K562 (cell line): ENCODE results near the gene LAMC1. TPM values are rescaled to one million over a fixed set of nuclear protein-coding genes. Genes with fewer than 3 reads are reported as not detected.

Experiments used
- ATAC-seq: fragments of 200-7000 bp; cut with Tn5 transposase; 3 replicates; pipeline ENCODE4 v1.9.1; 2020; ENCODE audit warnings: moderate library complexity
- BruUV-seq: library from RNA; stranded (reverse); fragments of 400-500 nt; replicated peaks from 2 replicates; lab custom pipeline; 2021; lab: Mats Ljungman, UMichigan
- CTCF ChIA-PET: fragments of 300-600 bp; formaldehyde crosslinking; extraction: SDS; loops from one replicate; lab custom pipeline; 2021; ENCODE audit warnings: low intra/inter-chr PET ratio; lab: Yijun Ruan, JAX
- POLR2A ChIA-PET: fragments of 300-600, 350-650 bp; sonication (Branson Sonifier 250); formaldehyde crosslinking; extraction: SDS; loops from one replicate; lab custom pipeline; 2021; ENCODE audit warnings: antibody characterized with exemption, inconsistent platforms; lab: Yijun Ruan, JAX
- DNase-seq, 4 experiments: peaks; one replicate each; pipeline versions ENCODE4 v3.0.0 to v3.0.0-alpha.2; 2011 to 2018; ENCODE audit warnings: low spot score in 3 of 4, mixed read lengths in 3 of 4; ENCODE audit errors: extremely low read depth in 1 of 4
- FAIRE-seq: peaks from 2 replicates; lab custom pipeline; 2011; peaks lifted over from hg19 to GRCh38; lab: Jason Lieb, UNC
- H2AFZ ChIP-seq: 2 replicates; pipeline ENCODE4 v1.6.0; 2011; ENCODE audit warnings: low read depth, low read length, control low read depth, inconsistent platforms
- H3K27ac ChIP-seq: fragments of 200-600 bp; 3 replicates; pipeline ENCODE4 v1.8.0; 2011; ENCODE audit warnings: low read depth, mild to moderate bottlenecking, control low read depth, inconsistent platforms, low read length, moderate library complexity, mixed read lengths; ENCODE audit errors: extremely low read depth
- H3K27me3 ChIP-seq, 2 experiments: fragments of 300-600 bp in 1 of 2; 2 replicates in 1 of 2; 3 replicates in 1 of 2; pipeline versions ENCODE4 v1.6.0 to v1.8.0; 2011; ENCODE audit warnings: inconsistent platforms in 2 of 2, low read length in 2 of 2, mild to moderate bottlenecking in 1 of 2, mixed read lengths in 1 of 2, moderate library complexity in 1 of 2; ENCODE audit not compliant: control insufficient read depth in 2 of 2, insufficient read depth in 2 of 2
- H3K36me3 ChIP-seq: fragments of 300-600 bp; 3 replicates; pipeline ENCODE4 v1.8.0; 2011; ENCODE audit warnings: mild to moderate bottlenecking, low read length, inconsistent platforms; ENCODE audit not compliant: control insufficient read depth, insufficient read depth
- H3K4me1 ChIP-seq, 2 experiments: fragments of 200-600 bp in 1 of 2; replicated peaks in 1 of 2; 2 replicates in 1 of 2; 3 replicates in 1 of 2; pipeline versions ENCODE4 v1.5.1 to v1.8.0; 2011; ENCODE audit warnings: inconsistent platforms in 2 of 2, low read length in 2 of 2, mild to moderate bottlenecking in 1 of 2, mixed read lengths in 1 of 2, moderate library complexity in 1 of 2; ENCODE audit not compliant: control insufficient read depth in 2 of 2, insufficient read depth in 2 of 2
- H3K4me2 ChIP-seq: 2 replicates; pipeline ENCODE4 v1.6.1; 2011; ENCODE audit warnings: low read length, control low read depth, inconsistent platforms, mixed read lengths; ENCODE audit not compliant: insufficient read depth
- H3K4me3 ChIP-seq: fragments of 200-600 bp; sonication (generic), shearing (Covaris generic); 2 replicates; pipeline ENCODE4 v1.5.1; 2016; ENCODE audit warnings: control low read depth, inconsistent platforms
- H3K79me2 ChIP-seq: fragments of 200-600 bp; 3 replicates; pipeline ENCODE4 v1.8.0; 2011; ENCODE audit warnings: low read length, inconsistent platforms; ENCODE audit not compliant: control insufficient read depth, insufficient read depth
- H3K9ac ChIP-seq, 2 experiments: 2 replicates each; pipeline versions ENCODE4 v1.6.0 to v1.6.1; 2011; ENCODE audit warnings: low read depth in 2 of 2, low read length in 2 of 2, control low read depth in 1 of 2, inconsistent platforms in 1 of 2, mild to moderate bottlenecking in 1 of 2, mixed read lengths in 1 of 2; ENCODE audit not compliant: insufficient read depth in 1 of 2
- H3K9me1 ChIP-seq: one replicate; pipeline ENCODE4 v1.6.0; 2011; ENCODE audit warnings: inconsistent platforms, mild to moderate bottlenecking, low read length, moderate library complexity; ENCODE audit not compliant: control insufficient read depth, insufficient read depth
- H3K9me3 ChIP-seq: replicated peaks from 2 replicates; pipeline ENCODE4 v1.5.1; 2011; ENCODE audit warnings: low read depth, low read length, inconsistent platforms; ENCODE audit not compliant: control insufficient read depth, insufficient read depth
- H4K20me1 ChIP-seq: replicated peaks from 2 replicates; pipeline ENCODE4 v1.6.1; 2011; ENCODE audit warnings: low read length, inconsistent platforms, mixed read lengths; ENCODE audit not compliant: control insufficient read depth, insufficient read depth
- CREM ChIP-seq: IDR thresholded peaks from 2 replicates; pipeline ENCODE4 v1.6.1; 2014; ENCODE audit warnings: antibody characterized with exemption, low read depth
- E2F6 ChIP-seq, 2 experiments: IDR thresholded peaks; 2 replicates each; pipeline ENCODE4 v1.6.1; 2011; ENCODE audit warnings: borderline replicate concordance in 1 of 2, control low read depth in 1 of 2, low read depth in 1 of 2, low read length in 1 of 2, mild to moderate bottlenecking in 1 of 2, mixed read lengths in 1 of 2, moderate library complexity in 1 of 2; ENCODE audit not compliant: insufficient read depth in 1 of 2, insufficient read length in 1 of 2, poor library complexity in 1 of 2, severe bottlenecking in 1 of 2; ENCODE audit errors: extremely low read depth in 1 of 2
- FOS ChIP-seq: IDR thresholded peaks from 3 replicates; pipeline ENCODE4 v1.6.1; 2011; ENCODE audit not compliant: insufficient read length; ENCODE audit errors: extremely low read depth
- FOSL1 ChIP-seq: fragments of 200-800 bp; sonication (Bioruptor generic); conservative IDR thresholded peaks from 2 replicates; pipeline ENCODE4 v1.6.1; 2016; ENCODE audit warnings: missing genetic modification characterization, missing compliant biosample characterization
- HCFC1 ChIP-seq: IDR thresholded peaks from 2 replicates; pipeline ENCODE4 v1.6.1; 2012; ENCODE audit warnings: low read depth, low read length, improper control_type of control experiment
- HEY1 ChIP-seq: fragments of 250-450 bp; sonication (Bioruptor Pico); IDR thresholded peaks from 2 replicates; pipeline ENCODE4 v1.5.0; 2020; ENCODE audit warnings: mild to moderate bottlenecking, moderate library complexity, borderline replicate concordance
- ILK ChIP-seq: fragments of 450-650 bp; IDR thresholded peaks from 2 replicates; pipeline ENCODE4 v1.6.1; 2016; ENCODE audit warnings: missing genetic modification characterization, low read depth, mild to moderate bottlenecking, missing compliant biosample characterization, moderate library complexity, borderline replicate concordance
- PHF8 ChIP-seq: fragments of 200-600 bp; sonication (generic); IDR thresholded peaks from 2 replicates; pipeline ENCODE4 v1.6.1; 2012; ENCODE audit warnings: mixed run types, mild to moderate bottlenecking, inconsistent platforms, low read length, moderate library complexity, borderline replicate concordance
- PML ChIP-seq: IDR thresholded peaks from 2 replicates; pipeline ENCODE4 v1.6.1; 2012; ENCODE audit warnings: low read length, inconsistent platforms
- THRB ChIP-seq: fragments of 450-650 bp; formaldehyde crosslinking; conservative IDR thresholded peaks from 2 replicates; pipeline ENCODE4 v1.4.0; 2022; ENCODE audit warnings: mild to moderate bottlenecking, missing genetic modification characterization
- ZNF217 ChIP-seq: sonication (generic); formaldehyde crosslinking; IDR thresholded peaks from 2 replicates; pipeline ENCODE4 v1.8.0; 2022; ENCODE audit warnings: mild to moderate bottlenecking, missing genetic modification reagents
- ZNF644 ChIP-seq: fragments of 200-800 bp; sonication (Bioruptor generic); IDR thresholded peaks from 2 replicates; pipeline ENCODE4 v1.6.1; 2016; ENCODE audit warnings: low read depth, missing genetic modification characterization, missing compliant biosample characterization
- WGBS: fragments of 100-300 bp; shearing (Covaris generic); methylation state at CpG from one replicate; pipeline ENCODE4 v1.1.6; 2016; ENCODE audit warnings: low coverage, mixed read lengths; ENCODE audit not compliant: insufficient coverage; ENCODE audit errors: missing lambda C conversion rate; 5-methylcytosine and 5-hydroxymethylcytosine counted together
- in situ Hi-C: fragments of 300-500 bp; cut with MboI; formaldehyde crosslinking; loops from 4 replicates; pipeline ENCODE4 v1.15.0; 2018; ENCODE audit warnings: inconsistent platforms, mixed read lengths
- intact Hi-C: fragments of 100-400 bp; cut with micrococcal nuclease; formaldehyde crosslinking; loops from 2 replicates; pipeline ENCODE4 v1.14.2; 2022
- polyA plus RNA-seq, 8 experiments: library from polyadenylated mRNA; depleted of rRNA in 4 of 8; stranded (reverse) in 5 of 8; unstranded in 3 of 8; fragments of >200 nt; fragmentation: Nextera tagmentation in 2 of 8; fragmentation: Illumina TruSeq in 1 of 8; extraction: Ambion mirVana in 2 of 8; extraction: Trizol in 1 of 8; gene quantifications; 2 replicates each; pipeline versions ENCODE4 v1.2.1 to v1.2.3, GENCODE V29; 2011 to 2014; ENCODE audit warnings: inconsistent platforms in 1 of 8, missing spikeins in 1 of 8
- total RNA-seq, 7 experiments: library from RNA; depleted of rRNA in 6 of 7; stranded (reverse); fragments of >200 nt in 6 of 7; fragmentation: Illumina TruSeq in 2 of 7; extraction: Trizol in 2 of 7; gene quantifications; 2 replicates each; pipeline versions ENCODE4 v1.2.1 to v1.2.3, GENCODE V29; 2011 to 2021; ENCODE audit warnings: low replicate concordance in 1 of 7

Gene LAMC1
- total and polyA plus RNA-seq, 9 of the 15 experiments (the other 6 are each of a cell fraction or from before 2014, with no cell fraction given) = 0.07 to 0.71 (median 0.13) TPM; not detected in 2

DNA sequence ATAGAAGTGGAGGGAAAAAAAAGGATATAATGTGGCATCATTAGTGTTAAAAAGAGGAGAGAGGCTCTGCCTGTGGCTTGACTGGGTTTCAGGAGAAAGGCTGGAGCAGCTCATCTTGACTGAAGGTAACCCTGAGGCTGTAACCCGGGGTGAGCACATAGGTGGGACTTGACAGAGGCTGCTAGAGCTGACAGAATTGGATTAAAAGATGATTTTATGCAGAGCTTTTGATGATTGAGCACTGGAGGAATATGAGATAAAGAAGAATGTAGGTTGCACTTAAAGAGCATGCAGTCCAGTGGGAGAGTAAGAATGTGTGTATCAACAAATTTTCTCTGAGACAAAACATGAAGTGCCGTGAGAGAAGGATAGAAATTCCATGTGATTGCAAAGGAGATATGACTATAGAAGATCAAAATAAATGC lies 17.3 kb downstream of the LAMC1 start:
- no peaks in the 10 kb centered on the region for H4K20me1 ChIP-seq
- no peak overlapping the region for H3K27ac ChIP-seq
- ATAC-seq (no peak), FAIRE-seq (no peak), DNase-seq (no peak)
- H3K9me1 ChIP-seq = no peaks in the 10 kb centered on the region
- no peaks in the 10 kb centered on the region for H3K4me1 ChIP-seq
- H3K9ac ChIP-seq = no peak overlapping the region
- no peak overlapping the region for H3K4me3 ChIP-seq
- no TSS peak for BruUV-seq
- H3K4me2 ChIP-seq = no peak overlapping the region
- no peaks in the 10 kb centered on the region for H3K36me3 ChIP-seq
- intact Hi-C loops = no loop called here
- H3K27me3 ChIP-seq = peaks cover 6 to 7% of the 10 kb centered on the region in 2 experiments; a peak in 2 of 5 replicates
- H3K79me2 ChIP-seq = no peaks in the 10 kb centered on the region
- H2AFZ ChIP-seq = no peak overlapping the region
- TF ChIP-seq CREM (no peak), FOS (no peak), PML (no peak), HEY1 (CRISPR knock-in tag) (no peak), FOSL1 (tag) (no peak)
- ChIA-PET POLR2A (interaction anchor here (0.6 kb wide), 1 partner anchor 864 kb away, joined by 3 read pairs; no protein-coding TSS in a partner anchor), CTCF (no interaction called here)
- in situ Hi-C loops = no loop called here
- WGBS = 0% methylated on average over 2 of the region's 2 CpGs
- no peaks in the 10 kb centered on the region for H3K9me3 ChIP-seq

DNA sequence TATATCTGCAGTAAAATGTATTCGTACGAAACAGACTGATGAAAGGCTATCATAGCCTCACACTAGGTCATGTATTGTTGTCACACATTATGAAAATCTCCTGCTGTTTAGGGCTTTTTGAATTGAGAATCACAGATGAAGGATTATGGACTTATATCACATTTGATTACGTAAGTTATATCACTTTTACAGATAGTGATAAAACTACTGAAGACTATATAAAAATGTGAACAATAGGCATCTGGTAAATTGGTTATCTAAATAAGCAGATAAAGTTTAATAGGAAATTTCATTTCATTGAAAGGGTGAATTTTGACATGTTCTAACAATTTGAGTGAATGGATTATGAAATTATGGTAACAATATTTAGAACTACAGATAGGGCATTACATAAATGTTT lies 20.0 kb downstream of the LAMC1 start:
- in situ Hi-C loops = no loop called here
- H3K9ac ChIP-seq = no peak overlapping the region
- no peak for ATAC-seq
- ChIA-PET POLR2A (no interaction called here), CTCF (no interaction called here)
- H3K27ac ChIP-seq = no peak overlapping the region
- H4K20me1 ChIP-seq = no peaks in the 10 kb centered on the region
- TF ChIP-seq HCFC1 = no peak
- no peak for TF ChIP-seq PHF8
- no peak for TF ChIP-seq THRB (CRISPR knock-in tag)
- no peak for TF ChIP-seq ILK (tag)
- TF ChIP-seq ZNF217 = no peak
- TF ChIP-seq ZNF644 (tag) = no peak
- no peak for TF ChIP-seq E2F6 (IDR thresholded peaks at IDR 0.05; ENCODE audit: borderline replicate concordance in 1 of 2, extremely low read depth in 1 of 2, insufficient read depth in 1 of 2, insufficient read length in 1 of 2, low read depth in 1 of 2, low read length in 1 of 2, poor library complexity in 1 of 2, severe bottlenecking in 1 of 2)
- H2AFZ ChIP-seq = no peak overlapping the region
- no peaks in the 10 kb centered on the region for H3K79me2 ChIP-seq
- no peak for FAIRE-seq
- no peak overlapping the region for H3K4me3 ChIP-seq
- intact Hi-C loops = no loop called here
- no peak for DNase-seq
- no peaks in the 10 kb centered on the region for H3K9me1 ChIP-seq
- no TSS peak for BruUV-seq
- no peaks in the 10 kb centered on the region for H3K9me3 ChIP-seq
- peaks cover 0 to 3% of the 10 kb centered on the region in 2 experiments; a peak in 1 of 5 replicates for H3K27me3 ChIP-seq
- H3K4me1 ChIP-seq = no peaks in the 10 kb centered on the region
- WGBS = 0% methylated on average over 3 of the region's 3 CpGs
- H3K36me3 ChIP-seq = no peaks in the 10 kb centered on the region
- H3K4me2 ChIP-seq = no peak overlapping the region
